ENCODE measurements around the gene MGAT5B. TPM values are rescaled to one million over a fixed set of nuclear protein-coding genes. Genes with fewer than 3 reads are reported as not detected.

Gene MGAT5B
- total and polyA plus RNA-seq, 2 of the 13 experiments (the other 11 are each of a cell fraction or from before 2014, with no cell fraction given) = 0.07 to 0.13 TPM

- TF ChIP-seq ZBTB37 (CRISPR knock-in tag; IDR thresholded peaks at IDR 0.05) (no peak), ZNF354B (CRISPR knock-in tag; IDR thresholded peaks at IDR 0.05) (no peak), MATR3 (CRISPR knock-in tag; IDR thresholded peaks at IDR 0.05) (no peak), TARDBP (CRISPR knock-in tag; IDR thresholded peaks at IDR 0.05) (peak; percentile 83), ARID2 (CRISPR knock-in tag; IDR thresholded peaks at IDR 0.05; ENCODE audit: borderline replicate concordance) (no peak), ZNF468 (CRISPR knock-in tag; IDR thresholded peaks at IDR 0.05) (no peak), MIER2 (CRISPR knock-in tag; IDR thresholded peaks at IDR 0.05) (peak; percentile 92), NONO (IDR thresholded peaks at IDR 0.05) (no peak), NONO (CRISPR knock-in tag; conservative IDR thresholded peaks at IDR 0.05) (peak; percentile 92), ZNF75D (CRISPR knock-in tag; IDR thresholded peaks at IDR 0.05; ENCODE audit: borderline replicate concordance) (no peak), ZNF33B (CRISPR knock-in tag; IDR thresholded peaks at IDR 0.05) (0 out of 2 replicates have a peak, but pooled peaks have one; percentile 60), POLR2A (IDR thresholded peaks at IDR 0.05; ENCODE audit: insufficient read depth in 1 of 2, low read depth in 2 of 2, low read length in 2 of 2) (no peak), ZNF792 (CRISPR knock-in tag; IDR thresholded peaks at IDR 0.05) (0 out of 2 replicates have a peak, but pooled peaks have one; percentile 47), KLF16 (CRISPR knock-in tag; IDR thresholded peaks at IDR 0.05) (peak in 1 of 2 experiments; percentile 79; a peak in 1 of 4 replicates), ATF7 (IDR thresholded peaks at IDR 0.05) (no peak), ATF7 (CRISPR knock-in tag; IDR thresholded peaks at IDR 0.05) (no peak), PRDM4 (CRISPR knock-in tag; IDR thresholded peaks at IDR 0.05; ENCODE audit: borderline replicate concordance) (no peak), ZBTB7B (CRISPR knock-in tag; IDR thresholded peaks at IDR 0.05) (peak; percentile 99), ZNF407 (CRISPR knock-in tag; IDR thresholded peaks at IDR 0.05; ENCODE audit: not compliant biosample characterization) (no peak)
These were observed 46.7 kb downstream of the MGAT5B start (continued) for GRCh38 chr17:76914937-76915336.

Data from HepG2 (cell line).